A549 (cell line): ENCODE measurements around the gene CXXC5.

ENCODE experiments used
- PBX3 ChIP-seq: IDR thresholded peaks from 2 replicates; pipeline ENCODE4 v1.6.1; 2012
- POLR2A ChIP-seq: IDR thresholded peaks from 2 replicates; pipeline ENCODE4 v1.6.1; 2012; ENCODE audit warnings: mild to moderate bottlenecking, low read length
- SMC3 ChIP-seq: fragments of >200 bp; sonication (Bioruptor Twin); formaldehyde crosslinking; IDR thresholded peaks from 3 replicates; pipeline ENCODE4 v1.6.1; 2018; ENCODE audit warnings: inconsistent platforms

GRCh38 chr5:139687656-139688055 is 39.5 kb downstream of the CXXC5 start:
- TF ChIP-seq POLR2A (no peak), PBX3 (no peak), SMC3 (no peak)
